Lower leg skin (tissue), 4 donors: ENCODE measurements around the gene TGM1. TPM values are rescaled to one million over a fixed set of nuclear protein-coding genes. Genes with fewer than 3 reads are reported as not detected.

Experiments used
- DNase-seq, 2 donors: peaks; one replicate each; pipeline ENCODE4 v3.0.0-alpha.2; 2019; ENCODE audit warnings: low spot score in 2 of 2
- H3K4me3 ChIP-seq: fragments of 200-600 bp; sonication (generic); 2 replicates; pipeline ENCODE4 v1.5.1; 2017; ENCODE audit warnings: mild to moderate bottlenecking, low read depth; ENCODE audit not compliant: poor library complexity, severe bottlenecking
- POLR2A ChIP-seq, 2 donors: fragments of 450-650 bp; IDR thresholded peaks; one replicate each; pipeline ENCODE4 v1.6.1; 2016 to 2017; ENCODE audit warnings: antibody characterized with exemption in 2 of 2, mild to moderate bottlenecking in 1 of 2, moderate library complexity in 1 of 2
- WGBS, 2 donors: methylation state at CpG; one replicate each; pipeline ENCODE4 v1.1.5; 2018; 5-methylcytosine and 5-hydroxymethylcytosine counted together
- intact Hi-C: fragments of 100-400 bp; cut with DNase I; formaldehyde crosslinking; loops from one replicate; pipeline ENCODE4 v1.15.0; 2023; ENCODE audit warnings: low total_unique reads
- total RNA-seq, 4 donors: library from RNA; depleted of rRNA; stranded (reverse); fragments of >200 nt; gene quantifications; one replicate each; pipeline ENCODE4 v1.1.0, GENCODE V29; 2016
- TF ChIP-seq, protein P1 (sequence below), 3 donors: fragments of 450-650 bp; IDR thresholded peaks; one replicate each; pipeline ENCODE4 v1.5.1; 2016; ENCODE audit warnings: antibody characterized with exemption in 3 of 3, mild to moderate bottlenecking in 3 of 3, moderate library complexity in 2 of 3

Gene TGM1
- total RNA-seq, 4 donors from 2014 or later: 160 to 283 (median 235) TPM

DNA sequence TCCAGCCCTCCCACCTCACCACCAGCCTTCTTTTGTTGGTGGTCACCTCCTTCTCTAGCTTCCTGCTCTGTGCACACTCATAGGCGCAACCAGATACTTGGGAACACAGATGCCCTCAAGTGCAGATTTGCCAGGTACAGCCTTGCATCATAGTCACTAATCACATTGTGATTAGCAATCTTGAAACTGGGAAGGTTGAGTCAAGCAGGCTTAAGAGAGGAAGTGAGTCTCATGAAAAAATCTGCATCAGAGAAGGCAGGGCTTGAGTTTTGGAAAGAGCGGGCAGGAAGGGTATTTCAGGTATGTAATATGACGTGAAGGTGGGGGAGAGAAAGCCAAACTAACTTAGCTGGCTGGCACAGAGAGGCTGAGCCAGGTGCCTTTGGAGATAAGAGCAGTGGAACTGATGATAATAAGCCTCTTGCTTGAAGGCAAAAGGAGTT is 11.1 kb upstream of the TGM1 start:
- H3K4me3 ChIP-seq: no peak overlapping the region
- DNase-seq: no peak
- intact Hi-C loops: no loop called here
- 43 to 55% methylated on average over 3 of the region's 3 CpGs for WGBS, 2 donors
- TF ChIP-seq, protein P1, sequence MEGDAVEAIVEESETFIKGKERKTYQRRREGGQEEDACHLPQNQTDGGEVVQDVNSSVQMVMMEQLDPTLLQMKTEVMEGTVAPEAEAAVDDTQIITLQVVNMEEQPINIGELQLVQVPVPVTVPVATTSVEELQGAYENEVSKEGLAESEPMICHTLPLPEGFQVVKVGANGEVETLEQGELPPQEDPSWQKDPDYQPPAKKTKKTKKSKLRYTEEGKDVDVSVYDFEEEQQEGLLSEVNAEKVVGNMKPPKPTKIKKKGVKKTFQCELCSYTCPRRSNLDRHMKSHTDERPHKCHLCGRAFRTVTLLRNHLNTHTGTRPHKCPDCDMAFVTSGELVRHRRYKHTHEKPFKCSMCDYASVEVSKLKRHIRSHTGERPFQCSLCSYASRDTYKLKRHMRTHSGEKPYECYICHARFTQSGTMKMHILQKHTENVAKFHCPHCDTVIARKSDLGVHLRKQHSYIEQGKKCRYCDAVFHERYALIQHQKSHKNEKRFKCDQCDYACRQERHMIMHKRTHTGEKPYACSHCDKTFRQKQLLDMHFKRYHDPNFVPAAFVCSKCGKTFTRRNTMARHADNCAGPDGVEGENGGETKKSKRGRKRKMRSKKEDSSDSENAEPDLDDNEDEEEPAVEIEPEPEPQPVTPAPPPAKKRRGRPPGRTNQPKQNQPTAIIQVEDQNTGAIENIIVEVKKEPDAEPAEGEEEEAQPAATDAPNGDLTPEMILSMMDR (IDR thresholded peaks at IDR 0.05): no peak
- no peak for TF ChIP-seq POLR2A (IDR thresholded peaks at IDR 0.05)

DNA sequence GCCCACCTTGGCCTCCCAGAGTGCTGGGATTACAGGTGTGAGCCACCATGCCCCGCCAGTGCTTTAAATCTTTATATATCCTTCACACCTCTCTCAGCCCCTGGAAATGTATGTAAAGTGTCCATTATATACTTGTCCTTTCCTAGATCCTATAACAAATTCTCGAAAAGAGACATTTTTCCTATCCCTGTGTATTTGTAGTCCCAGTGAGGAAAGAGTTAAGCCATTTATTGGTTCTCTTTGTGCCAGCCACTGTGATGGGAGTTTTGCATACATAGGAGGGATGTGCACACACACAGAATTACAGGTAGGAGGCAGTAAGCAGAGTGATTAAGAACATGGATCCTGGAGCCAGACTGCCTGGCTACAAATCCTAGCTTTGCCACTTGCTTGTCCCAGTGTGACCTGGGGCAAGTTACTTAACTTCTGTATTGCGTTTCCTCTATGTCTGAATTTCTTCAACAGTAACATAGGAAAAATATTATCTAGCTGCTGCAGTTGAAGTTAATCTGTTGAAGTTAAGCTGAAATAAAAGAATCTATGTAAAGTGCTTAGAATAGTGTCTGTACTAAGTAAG is 10.5 kb upstream of the TGM1 start:
- H3K4me3 ChIP-seq: no peak overlapping the region
- intact Hi-C loops: no loop called here
- no peak for DNase-seq
- WGBS, 2 donors: 39 to 77% methylated on average over 3 of the region's 3 CpGs
- TF ChIP-seq POLR2A (IDR thresholded peaks at IDR 0.05): no peak
- TF ChIP-seq, protein P1 (IDR thresholded peaks at IDR 0.05): no peak

GRCh38 chr14:24272467-24272866 is 9.5 kb upstream of the TGM1 start:
- no peak for DNase-seq
- no peak overlapping the region for H3K4me3 ChIP-seq
- WGBS, 2 donors: 77 to 88% methylated on average over 2 of the region's 2 CpGs
- no peak for TF ChIP-seq POLR2A (IDR thresholded peaks at IDR 0.05)
- TF ChIP-seq, protein P1 (IDR thresholded peaks at IDR 0.05): no peak
- intact Hi-C loops: no loop called here

GRCh38 chr14:24271834-24272263 is 8.9 kb upstream of the TGM1 start:
- intact Hi-C loops: no loop called here
- TF ChIP-seq, protein P1 (IDR thresholded peaks at IDR 0.05): no peak
- no peak for TF ChIP-seq POLR2A (IDR thresholded peaks at IDR 0.05)
- WGBS, 2 donors: 13 to 23% methylated on average over 3 of the region's 3 CpGs
- no peak overlapping the region for H3K4me3 ChIP-seq
- no peak for DNase-seq

GRCh38 chr14:24271134-24271833 is 8.3 kb upstream of the TGM1 start, which contains the start of gene RABGGTA:
Gene RABGGTA, minus strand, starts transcription at chr14:24271597. Its CDS starts 482 bp downstream, at chr14:24271115.
- intact Hi-C loops: no loop called here
- 0 to 1% methylated on average over 23 to 33 of the region's 61 CpGs for WGBS, 2 donors
- DNase-seq: peak; percentile 67 to 96
- TF ChIP-seq POLR2A (IDR thresholded peaks at IDR 0.05): no peak
- TF ChIP-seq, protein P1 (IDR thresholded peaks at IDR 0.05): peak in 1 of 3 donors; percentile 58
- H3K4me3 ChIP-seq: peak within 1 kb of the TSS; percentile 87
